GM10847 (cell line): ENCODE data around the gene MTRR.

ENCODE experiments used
- POLR2A ChIP-seq: IDR thresholded peaks from 2 replicates; pipeline ENCODE4 v1.6.1; 2011; ENCODE audit not compliant: insufficient read length; ENCODE audit errors: extremely low read depth

The MTRR gene

GRCh38 chr5:7868773-7869473 lies at the start of gene MTRR, which contains the start of gene FASTKD3:
MTRR (plus strand) TSS chr5:7869148; CDS start chr5:7870795, 1,647 bp downstream.
FASTKD3 (minus strand) TSS chr5:7869031; CDS start chr5:7868083, 948 bp downstream.
- TF ChIP-seq POLR2A = peak; percentile 87

- TF ChIP-seq POLR2A = no peak
Measured at GRCh38 chr5:7822449-7822848, 46.5 kb upstream of the MTRR start.

- TF ChIP-seq POLR2A = no peak
Measured at GRCh38 chr5:7823594-7823993, 45.4 kb upstream of the MTRR start.

DNA sequence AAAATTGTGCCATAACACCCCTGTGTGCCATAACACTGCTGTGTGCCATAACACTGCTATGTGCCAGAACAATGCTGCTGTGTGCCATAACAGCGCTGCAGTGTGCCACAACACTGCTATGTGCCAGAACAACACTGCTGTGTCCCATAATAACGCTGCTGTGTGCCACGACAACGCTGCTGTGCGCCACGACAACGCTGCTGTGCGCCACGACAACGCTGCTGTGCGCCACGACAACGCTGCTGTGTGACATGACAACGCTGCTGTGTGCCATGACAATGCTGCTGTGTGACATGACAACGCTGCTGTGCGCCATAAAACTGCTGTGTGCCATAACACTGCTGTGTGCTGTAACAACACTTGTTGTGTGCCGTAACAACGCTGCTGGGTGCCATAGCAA lies 44.0 kb upstream of the MTRR start:
- TF ChIP-seq POLR2A = no peak

DNA sequence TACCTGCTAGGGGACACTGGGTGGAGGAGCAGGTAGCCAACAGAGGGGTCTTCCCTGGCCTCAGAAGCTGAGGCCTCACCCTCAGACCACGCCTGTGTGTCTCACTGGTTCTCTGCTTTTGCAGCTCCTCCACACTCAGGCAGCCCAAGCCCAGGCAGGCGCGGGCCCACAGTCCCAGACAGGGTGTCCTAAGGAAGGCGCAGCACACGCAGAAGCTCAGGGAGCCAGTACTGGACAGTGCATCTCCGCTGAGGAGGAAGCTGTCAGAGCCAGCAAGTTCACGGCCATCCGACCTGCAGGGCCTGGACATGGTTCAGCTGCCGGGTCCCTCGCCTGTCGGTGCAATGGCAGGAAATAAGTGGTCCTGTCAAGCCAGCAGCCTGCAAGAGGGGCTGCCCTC lies 43.3 kb upstream of the MTRR start:
- no peak for TF ChIP-seq POLR2A

GRCh38 chr5:7827610-7828009 lies 41.3 kb upstream of the MTRR start:
- TF ChIP-seq POLR2A = no peak

DNA sequence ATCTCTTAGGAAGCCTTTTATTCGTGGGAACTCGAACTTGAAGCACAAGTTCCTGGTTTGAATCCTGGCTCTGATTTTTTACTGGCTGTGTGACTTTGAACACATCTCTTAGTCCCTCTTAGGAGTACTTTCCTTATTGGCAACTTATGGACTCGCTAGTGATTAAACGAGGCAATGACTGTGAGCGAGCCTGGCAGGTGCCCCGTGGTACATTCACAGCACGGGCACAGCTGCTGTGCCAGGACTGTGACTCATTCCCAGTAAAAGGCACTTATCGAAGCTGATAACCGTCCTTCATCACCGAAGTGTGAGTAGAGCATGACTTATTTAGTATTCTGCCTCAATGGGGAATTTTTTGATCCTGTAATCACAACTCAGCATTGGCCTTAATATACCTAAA lies 40.7 kb upstream of the MTRR start:
- no peak for TF ChIP-seq POLR2A

GRCh38 chr5:7834982-7835381 lies 34.0 kb upstream of the MTRR start:
- no peak for TF ChIP-seq POLR2A

- no peak for TF ChIP-seq POLR2A
Measured at GRCh38 chr5:7837403-7837802, 31.5 kb upstream of the MTRR start.

DNA sequence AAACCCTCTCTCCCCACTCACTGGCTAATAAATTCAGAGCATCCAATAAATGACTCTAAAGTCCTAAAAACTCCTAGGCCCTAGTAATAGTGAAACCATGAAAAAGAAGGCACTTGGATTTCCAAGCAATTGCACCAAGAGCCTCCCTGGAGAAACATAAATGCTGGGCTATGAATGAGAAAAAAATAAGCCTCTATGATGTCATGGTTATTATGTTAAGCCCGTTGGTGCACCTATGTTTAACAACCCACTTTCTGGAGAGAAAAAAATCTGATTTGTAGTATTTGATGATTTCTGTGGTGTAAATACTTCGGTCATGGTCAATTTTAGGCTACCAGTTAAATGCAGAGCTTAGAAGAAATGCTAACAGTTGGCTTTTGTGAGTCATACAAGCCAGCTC lies 26.4 kb upstream of the MTRR start:
- TF ChIP-seq POLR2A = no peak

DNA sequence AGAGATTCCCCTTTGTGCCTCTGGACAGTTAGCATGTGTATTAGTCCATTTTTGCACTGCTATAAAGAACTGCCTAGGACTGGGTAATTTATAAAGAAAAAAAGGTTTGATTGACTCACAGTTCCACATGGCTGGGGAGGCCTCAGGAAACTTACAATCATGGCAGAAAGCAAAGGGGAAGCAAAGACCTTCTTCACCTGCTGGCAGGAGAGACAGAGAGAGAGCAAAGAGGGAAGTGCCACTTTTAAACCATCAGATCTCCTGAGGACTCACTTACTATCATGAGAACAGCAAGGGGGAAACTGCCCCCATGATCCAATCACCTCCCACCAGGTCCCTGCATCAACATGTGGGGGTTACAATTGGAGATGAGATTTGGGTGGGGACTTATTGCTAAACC lies 24.0 kb upstream of the MTRR start:
- no peak for TF ChIP-seq POLR2A

DNA sequence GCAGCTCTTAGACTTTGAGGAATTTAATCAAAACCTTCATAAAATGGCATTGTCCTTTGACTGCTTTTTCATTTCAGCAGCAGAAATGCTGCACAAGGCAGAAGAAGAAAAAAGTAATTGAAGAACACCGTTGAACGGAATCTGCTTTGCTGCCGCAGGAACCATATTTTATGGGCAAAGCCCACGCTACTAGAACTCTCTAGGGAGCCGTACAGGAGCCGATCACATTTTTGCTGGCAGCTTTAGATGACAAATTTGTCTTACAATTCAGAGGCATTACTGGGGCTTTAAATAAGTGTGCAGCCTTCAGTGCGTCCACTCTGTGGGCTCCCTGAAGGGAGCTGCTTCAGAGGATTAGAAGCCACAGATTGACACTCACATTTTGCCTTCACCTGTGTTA lies 23.4 kb upstream of the MTRR start:
- TF ChIP-seq POLR2A = no peak

GRCh38 chr5:7846327-7846726 lies 22.6 kb upstream of the MTRR start:
- TF ChIP-seq POLR2A = no peak

DNA sequence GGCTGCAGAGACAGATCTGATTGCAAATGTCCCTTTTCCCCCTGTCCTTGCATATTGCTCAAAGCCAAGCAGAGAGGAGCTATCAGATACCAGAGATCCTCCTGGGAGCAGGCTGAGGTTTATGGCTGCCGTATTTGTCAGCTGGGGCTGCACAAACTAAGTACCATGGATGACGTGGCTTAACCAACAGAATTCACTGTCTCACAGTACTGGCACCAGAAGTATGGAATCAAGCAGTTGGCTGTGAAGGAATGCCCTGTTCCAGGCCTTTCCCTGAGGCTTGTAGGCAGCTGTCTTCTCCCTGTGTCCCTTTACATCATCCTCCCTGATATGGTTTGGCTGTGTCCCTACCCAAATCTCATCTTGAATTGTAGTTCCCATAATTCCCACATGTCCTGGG lies 20.7 kb upstream of the MTRR start:
- no peak for TF ChIP-seq POLR2A

DNA sequence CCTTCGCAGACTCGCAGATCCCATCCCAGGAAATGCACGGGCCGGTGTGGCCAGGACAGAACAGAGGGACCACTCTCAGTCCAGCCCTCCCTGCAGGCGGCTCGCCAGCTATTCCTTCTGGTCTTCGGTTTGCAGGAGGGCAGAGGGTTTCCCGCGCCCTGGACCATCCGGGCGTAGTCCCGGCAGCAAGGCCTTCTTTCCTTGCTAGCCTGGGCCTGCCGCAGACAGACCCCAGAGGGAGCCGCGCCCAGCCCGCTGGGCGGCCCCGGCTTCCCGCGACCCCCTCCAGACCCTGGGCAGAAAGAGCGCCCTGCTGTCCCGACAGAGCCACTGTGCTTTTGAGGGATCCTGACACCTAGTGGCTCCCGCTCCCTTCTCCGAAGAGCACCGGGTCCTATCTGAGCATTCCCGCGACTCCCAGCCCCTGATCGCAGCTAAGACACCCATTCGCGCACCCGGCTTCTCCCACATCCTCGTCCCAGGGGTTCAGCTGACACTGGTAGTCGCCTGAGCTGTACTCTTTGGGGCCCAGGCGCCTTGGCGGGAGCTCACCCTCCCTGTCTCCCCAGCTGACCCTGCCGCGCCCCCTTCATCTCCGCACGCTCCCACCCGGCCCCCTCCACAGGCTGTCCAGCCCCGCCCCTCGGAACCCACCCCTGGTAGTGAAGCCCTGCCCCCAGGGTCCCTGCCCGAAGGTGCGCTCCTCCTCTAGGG lies 19.1 kb upstream of the MTRR start:
- no peak for TF ChIP-seq POLR2A

GRCh38 chr5:7850395-7851239 lies 18.3 kb upstream of the MTRR start, which contains the start of gene CFAP90:
CFAP90 (minus strand) TSS chr5:7851133; CDS start chr5:7851021, 112 bp downstream.
- no peak for TF ChIP-seq POLR2A
